NCI-H2081 treated with DMSO at 0.1 percent for 48 hours (cell line): ENCODE measurements around the gene PLEKHG1.

ENCODE experiments used
- DNase-seq: peaks from one replicate; lab custom pipeline; 2025; lab: John Stamatoyannopoulos, UW

PLEKHG1 gene

DNA sequence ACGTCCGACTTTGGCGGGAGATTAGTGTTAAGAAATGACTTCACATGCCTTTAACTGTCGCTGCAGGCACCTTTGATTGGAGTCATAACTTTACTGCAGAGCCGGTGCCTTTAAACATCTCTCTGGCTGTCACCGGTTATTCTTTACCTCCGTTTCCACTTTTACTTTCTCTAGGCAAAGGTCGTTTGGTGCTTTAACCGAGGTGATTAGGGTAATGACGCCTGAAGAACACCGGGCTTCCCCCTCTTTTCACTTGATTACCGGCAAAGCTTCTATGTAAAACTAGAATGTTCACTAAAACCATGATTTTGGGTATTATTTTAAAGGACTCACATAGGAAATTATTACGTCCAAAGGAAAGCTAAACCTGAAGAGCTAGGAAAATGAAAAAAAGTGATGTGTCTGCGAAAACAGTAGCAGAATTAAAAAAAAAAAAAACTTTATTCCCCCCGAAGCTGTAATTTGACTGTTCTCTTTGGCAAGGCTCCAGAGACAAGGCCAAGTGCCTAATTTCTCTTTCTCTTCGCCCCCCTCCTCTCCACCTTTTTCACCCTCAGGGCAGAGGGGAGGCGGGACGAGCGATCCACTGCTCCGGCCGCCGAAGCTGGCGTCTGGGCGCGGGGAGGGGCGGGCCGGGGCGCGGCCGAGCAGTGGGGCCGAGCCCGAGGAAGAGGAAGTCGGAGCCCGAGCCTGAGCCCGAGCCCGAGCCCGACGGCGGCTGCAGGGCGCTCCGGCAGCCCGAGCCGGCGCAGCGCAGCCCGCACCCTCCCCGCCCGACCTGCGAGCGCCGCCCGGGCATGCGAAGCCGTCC, at the start of gene PLEKHG1:
Gene PLEKHG1 (plus strand): TSS at position 687 of the 811 bp plus-strand sequence. CDS start 133,797 bp downstream, outside the sequence.
- DNase-seq: no peak

DNA sequence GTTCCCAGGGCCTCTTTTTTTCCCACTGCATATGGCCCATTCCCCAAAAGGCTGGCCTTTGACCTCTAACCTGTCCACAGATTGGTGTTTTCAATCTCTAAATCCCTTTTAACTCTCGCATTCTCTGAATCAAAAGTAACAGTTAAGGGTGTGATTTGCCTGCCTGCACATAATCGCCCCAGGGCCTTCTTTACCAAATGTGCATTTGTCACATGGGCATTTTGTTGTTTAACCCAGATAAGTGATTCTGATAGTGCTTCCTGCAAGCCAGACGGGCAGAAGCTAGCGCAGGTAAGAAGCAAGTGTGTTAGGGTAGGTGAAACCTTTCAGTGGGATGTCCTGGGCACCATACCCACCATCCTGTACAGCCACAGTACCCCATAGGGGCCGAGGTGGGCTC, 49.4 kb upstream of the PLEKHG1 start:
- DNase-seq: no peak

DNA sequence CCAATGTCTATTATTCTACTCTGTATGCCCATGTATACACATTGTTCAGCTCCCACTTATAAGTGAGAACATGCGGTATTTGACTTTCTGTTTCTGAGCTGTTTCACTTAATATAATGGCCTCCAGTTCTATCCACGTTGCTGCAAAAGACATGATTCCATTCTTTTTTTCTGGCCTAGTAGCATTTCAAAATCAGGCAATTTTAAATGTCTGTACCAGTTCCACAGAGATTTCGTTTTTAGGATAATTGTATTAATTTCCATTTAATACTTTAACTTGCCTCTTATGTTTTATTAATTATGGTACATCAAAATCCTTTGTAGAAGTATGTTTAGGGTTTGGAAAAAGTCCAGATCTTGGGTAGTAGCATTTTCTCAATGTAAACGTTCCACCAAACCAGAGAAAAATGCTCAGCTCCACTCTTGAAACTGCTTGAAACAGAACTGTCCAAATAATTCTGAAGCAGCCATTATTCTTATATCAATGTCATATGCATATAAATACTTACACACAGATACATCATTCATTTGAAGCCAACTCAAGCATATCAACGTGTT, 42.6 kb upstream of the PLEKHG1 start:
- no peak for DNase-seq

DNA sequence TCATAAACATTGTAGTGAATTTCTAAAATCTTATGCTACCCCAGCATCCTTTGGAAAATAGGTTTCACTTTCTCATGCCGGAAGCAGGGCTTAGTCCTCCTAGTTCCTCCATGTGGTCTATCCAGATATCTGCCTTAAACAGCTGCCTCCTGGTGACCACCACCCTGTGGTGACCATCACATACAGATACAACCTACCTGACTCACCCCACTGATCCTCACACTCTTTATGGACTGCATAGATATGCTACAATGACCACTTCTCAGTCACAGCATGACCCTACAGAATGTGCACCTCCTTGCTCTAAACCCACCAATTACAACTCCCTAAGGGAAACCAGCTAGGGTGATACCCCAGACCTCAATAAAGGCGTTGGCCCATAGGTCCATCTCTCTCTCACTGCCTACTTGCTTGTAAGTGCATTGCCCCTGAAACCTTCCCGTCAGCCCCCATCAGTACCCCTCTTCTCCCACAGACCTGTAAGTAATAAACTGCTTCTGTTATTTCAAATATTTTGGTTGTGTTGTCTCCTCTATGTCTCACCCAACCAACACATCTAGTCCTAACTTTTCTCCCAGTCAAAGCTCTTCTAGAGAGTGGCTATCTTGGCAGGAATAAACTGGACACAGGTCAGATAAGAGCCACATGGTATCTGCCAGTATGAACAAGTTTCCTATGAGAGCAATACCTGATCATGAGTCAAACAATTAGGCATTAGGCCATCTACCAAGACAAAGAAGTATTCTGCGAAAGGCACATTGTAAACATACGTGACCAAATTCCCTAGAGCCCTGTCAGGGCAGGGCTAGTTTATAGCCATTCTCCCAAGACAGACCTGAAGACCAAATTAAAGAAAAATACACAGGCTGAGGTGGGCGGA, 39.4 kb upstream of the PLEKHG1 start:
- no peak for DNase-seq

DNA sequence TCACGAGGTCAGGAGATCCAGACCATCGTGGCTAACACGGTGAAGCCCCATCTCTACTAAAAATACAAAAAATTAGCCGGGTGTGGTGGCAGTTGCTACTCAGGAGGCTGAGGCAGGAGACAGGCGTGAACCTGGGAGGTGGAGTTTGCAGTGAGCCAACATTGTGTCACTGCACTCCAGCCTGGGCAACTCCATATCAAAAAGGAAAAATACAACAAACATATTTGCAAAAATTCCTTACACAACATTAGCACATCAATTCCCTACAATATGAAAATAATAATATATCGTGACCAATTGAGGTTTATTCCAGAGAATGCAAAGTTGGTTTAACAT, 38.8 kb upstream of the PLEKHG1 start:
- DNase-seq: no peak

DNA sequence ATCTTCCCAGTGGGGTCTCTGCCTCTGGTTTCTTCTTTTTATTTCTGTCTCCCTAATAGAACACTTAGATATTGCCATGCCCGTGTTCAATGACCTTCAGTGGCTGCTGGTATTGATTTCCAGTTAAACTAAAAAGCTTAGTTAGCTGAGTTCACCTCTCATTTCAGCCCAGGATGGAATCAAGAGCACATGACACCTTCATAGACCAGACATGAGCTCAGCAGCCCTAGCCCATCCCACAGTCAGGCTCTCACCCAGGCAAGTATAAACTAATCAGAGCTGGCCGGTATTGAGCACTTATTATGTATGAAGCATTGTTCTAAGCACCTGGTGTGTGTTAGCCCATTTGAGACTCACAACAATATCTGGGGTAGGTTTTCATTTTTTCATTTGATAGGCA, 33.7 kb upstream of the PLEKHG1 start:
- DNase-seq: no peak

DNA sequence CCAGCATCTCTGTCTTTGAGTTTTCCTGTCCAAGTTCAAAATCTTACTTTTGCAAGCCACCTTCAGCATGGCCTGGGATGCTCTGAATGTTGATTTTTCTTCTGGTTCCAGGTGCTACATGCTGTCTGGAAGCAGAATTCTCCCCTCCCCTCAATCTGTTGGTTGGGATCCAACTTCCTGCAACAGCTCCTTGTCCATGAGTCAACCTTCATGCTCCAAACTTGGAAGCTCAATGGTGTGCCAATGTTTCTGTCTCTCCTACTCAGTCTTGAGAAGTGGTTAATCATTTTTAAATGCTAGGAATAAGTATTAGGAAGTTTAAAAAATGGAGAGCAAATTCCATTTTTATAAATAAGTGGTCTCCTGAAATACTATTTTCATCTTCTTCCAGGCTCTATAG, 33.2 kb upstream of the PLEKHG1 start:
- DNase-seq: no peak

DNA sequence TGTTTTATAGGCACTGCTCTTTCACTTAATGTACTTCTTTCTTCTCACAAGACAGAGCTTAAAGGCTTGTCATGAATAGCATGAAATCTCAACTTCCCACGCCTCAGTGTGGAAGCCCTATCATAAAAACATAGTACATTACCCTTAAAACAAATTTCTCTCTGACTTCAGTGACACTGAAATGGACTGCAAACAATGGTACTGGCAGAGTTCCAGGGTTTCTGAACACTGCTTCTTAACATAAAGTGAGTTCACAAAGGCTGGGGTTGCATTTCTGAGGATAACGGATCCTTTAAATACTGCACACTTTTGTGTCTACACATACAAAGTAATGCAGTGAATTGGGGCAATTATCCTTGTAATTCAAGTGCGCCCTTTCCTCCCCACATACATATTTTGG, 32.3 kb upstream of the PLEKHG1 start:
- DNase-seq: no peak

DNA sequence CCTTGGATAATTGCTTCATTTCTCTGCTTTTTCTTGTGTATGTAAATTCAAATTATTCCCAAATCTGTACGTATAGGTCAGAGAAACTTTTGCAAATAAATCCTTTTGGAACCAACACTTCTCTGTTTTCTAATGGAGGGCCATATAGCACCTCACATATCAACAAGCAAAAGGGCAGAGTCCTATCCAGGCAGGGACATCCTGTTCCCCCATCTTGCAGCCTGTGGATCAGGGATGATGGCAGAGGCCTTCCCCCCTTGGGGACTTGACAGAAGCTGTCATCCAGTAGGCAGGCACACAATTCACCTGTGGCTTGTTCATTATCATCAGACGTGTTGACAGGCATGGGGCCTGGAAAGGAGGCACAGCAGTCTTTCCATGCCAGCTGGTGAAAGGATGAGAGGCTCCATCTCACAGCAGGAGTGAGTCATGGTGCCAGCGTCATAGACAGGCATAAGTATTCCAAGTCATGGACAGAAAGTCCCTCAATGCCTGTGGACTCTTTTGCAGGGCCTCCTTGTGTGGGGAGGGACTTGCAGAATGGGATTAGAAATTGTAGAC, 31.8 kb upstream of the PLEKHG1 start:
- no peak for DNase-seq

DNA sequence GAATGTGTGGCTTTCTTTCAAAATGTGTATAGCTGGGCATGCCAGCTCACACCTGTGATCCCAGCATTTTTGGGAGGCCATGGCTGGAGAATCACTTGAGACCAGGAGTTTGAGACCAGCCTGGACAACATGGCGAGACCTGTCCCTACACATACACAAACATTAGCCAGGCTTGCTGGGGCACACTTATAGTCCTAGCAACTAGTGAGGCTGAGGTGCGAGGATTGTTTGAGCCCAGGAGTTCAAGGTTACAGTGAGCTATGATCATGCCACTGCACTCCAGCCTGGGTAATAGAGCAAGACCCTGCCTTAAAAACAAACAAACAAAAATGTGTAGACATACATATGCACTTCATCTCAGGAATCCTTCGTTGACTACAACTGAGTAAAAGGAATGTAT, 31.1 kb upstream of the PLEKHG1 start:
- no peak for DNase-seq

DNA sequence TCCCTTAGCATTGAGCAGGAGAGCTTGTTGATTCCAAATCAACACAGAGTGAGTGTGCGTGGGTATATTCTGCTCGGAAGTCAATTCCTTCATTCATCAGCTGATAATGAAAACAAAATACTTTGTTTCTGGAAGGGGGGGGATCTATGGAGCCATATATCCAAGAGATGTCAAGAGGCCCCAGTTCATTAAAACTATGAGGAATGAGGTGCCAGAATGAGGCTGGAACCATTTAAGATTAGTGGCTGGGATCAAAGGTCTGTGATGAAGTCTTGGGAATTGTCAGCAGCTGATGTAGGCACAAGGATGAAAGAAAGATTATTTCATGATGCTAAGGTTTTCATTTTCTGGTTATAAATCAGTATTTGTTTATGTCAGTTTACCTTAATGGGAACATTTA, 30.5 kb upstream of the PLEKHG1 start:
- DNase-seq: no peak

DNA sequence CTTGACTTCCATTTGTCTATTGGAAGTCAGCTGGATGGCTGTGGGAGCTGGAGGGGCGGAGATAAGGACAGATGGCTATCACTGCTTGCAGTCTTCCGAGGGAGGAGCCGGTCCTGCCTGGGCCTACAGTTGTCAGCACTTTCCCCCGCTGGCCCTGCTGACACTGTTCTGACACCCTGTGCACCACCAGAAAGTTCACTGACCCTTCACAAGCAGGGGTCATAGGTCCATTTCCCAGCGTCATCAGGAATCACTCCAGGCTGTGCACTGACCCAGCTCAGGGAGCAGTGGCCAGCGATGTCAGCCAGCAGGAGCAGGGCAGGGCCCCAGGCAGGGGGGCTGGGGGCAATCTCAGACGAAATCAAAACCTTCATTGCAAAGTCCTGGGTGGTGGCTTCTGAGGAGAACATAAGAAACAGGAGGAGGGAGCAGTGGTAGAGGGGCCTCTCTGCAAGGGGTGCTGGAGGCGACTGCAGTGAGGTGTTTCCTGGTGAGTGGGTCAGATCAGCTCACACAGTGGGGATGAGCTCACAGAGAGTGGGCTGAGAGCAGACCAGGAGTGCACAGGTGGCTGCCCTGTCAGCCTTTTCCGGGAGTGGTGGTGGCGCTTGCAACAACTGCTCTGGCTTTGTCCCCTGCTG, 26.5 kb upstream of the PLEKHG1 start:
- no peak for DNase-seq

DNA sequence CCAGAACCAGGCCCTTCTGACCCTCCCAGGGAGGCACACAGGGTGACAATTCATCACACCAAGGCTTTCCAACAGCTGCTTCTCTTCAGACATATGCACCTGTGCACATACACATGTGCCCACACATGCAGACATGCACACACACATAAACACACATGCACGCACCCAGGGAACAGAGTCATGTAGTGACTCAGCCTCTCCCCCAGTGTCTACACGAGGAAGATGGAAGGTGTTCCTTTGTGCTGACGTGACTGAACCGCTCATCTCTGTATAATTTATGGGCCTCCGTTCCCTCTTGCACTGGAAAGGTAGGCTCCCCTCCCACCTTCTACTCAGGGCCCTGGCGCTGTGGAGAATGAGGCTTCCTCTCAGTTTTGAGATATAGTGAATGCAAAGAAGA, 23.8 kb upstream of the PLEKHG1 start:
- no peak for DNase-seq

DNA sequence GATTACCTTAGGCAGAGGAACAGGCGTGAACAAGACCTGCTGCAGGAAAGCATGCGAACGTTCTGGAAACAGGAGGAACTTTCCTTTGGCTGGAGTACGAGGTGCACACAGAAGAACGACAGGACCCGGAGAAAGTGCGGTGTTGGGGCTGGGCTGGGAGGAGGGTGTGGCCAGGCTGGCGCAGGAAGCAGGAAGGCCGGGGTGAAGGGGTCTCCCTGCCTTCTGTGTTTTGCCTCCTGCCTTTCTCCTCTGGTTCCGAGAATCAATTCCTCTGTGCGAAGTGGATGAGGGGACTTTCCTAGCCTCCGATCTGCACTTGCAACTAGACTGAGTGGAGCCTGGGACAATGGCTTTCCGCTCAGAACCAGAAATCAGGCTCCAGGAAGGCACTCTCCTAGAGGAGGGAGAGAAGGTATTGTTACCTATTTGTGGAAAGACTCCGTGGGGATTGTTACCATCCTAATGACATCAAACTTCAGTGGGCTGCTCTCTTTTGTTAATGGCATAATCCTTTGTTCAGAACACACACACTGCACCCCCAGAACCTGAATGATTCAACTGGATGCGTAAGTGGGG, 22.9 kb upstream of the PLEKHG1 start:
- no peak for DNase-seq

DNA sequence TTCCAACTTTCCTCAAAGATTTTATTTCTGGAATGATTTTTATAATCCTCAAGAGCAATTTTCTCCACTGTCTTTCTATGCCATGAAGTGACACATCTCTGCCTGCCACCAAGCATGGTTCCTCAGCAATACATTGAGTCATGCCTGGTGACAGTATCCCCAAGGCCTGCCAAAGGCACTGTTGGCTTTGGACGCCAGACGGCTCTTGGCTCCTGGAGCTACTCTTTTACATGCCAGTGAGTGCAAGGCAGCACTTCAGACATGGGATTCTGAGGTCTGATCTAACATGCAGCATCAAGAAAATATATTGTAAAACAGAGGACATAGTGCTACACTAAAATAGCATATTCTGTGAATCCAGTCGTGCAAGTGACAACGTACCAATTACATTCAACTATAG, 20.1 kb upstream of the PLEKHG1 start:
- no peak for DNase-seq

DNA sequence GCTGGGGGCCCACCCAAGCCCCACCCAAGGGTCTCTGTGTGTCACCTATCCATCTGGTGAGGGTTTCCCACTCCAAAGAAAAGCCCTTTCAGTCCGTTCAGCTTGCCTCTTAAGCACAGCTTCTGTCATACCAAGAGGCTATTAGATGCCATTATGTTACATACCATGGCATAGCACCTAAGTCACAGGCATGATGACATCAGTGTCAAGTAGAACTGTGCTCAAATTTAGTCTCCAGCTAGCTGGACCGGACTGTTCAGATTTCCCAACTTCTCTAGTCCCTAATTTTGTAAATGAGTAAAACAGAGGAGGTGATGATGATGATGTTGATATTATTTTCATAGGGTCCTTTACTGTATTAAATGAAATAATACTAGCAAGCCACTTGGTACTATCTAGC, 19.2 kb upstream of the PLEKHG1 start:
- DNase-seq: no peak

DNA sequence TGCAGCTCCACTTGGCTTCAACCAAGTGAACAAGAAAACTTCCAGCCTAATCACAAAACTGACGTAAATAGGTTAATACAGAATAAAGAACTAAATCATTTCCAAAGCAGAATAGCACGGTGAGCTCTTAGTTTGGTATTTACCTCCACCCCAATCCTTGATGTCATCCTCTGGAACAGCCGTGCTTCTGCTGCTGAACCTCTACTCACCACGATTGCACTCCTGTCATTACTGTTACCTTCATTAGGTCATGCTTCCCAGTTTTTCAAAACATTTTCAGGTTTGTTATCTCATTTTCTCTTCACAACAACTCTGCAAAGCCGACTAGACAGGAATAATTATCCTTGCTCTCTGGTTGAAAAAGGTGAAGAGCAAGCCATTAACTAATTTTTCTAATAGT, 15.6 kb upstream of the PLEKHG1 start:
- no peak for DNase-seq

DNA sequence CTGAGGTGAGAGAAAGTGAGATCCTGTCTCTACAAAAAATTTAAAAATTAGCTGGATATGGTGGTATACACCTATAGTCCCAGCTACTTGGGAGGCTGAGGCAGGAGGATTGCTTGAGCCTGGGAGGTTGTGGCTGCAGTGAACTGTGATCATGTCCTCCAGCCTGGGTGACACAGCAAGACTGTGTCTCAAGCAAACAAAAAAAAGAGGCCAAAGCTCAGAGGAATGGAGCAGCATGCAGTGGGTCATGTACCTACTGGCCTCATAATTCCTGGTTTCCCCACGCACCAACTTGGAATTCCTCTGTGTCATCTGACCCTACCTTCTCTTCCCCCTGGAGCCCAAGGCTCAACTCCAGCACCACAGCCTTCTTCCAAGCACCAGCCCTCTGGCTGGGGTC, 15.1 kb upstream of the PLEKHG1 start:
- no peak for DNase-seq

DNA sequence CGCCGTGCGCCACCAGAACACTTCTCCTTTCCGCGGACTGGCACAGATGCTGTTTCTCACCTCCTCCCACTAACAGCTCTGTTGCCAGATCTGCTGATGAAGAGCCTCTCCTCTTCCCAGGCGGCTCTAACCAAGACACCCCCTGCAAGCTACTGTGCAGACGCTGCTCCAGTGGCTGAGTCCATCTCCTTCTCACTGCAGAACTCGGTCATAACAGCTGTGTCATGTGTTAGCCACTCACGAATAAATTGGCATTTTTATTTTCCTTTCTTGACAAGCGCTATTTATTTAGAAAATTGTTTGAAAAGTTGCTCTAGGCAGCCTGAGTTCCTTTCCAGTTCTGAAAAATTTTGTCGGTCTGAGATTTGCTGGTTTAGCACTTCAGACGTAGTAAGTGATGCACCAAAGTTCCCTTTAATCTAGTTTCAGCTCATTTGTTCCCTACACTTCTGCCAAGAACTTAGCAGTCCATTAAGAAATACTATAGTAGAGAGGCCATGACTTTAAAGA, 12.8 kb upstream of the PLEKHG1 start:
- DNase-seq: no peak

DNA sequence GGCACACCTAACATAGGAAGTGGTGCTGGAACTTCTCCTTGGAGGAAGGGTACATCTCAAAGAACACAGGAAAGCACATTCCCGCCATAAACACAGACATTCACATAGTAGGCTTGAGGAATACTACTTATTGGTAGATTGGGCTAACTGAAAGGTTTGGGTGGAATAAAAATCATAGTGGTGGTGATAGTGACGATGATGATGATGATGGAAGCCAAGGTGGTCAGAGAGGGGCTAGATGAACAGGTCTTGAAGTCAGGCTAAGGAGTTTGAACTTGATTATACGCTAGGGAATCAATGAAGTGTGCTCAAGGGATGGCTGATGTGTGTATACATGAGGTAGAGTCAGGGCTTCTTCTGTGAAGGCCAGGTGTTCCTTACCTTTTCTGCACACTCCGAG, 12.0 kb upstream of the PLEKHG1 start:
- no peak for DNase-seq

DNA sequence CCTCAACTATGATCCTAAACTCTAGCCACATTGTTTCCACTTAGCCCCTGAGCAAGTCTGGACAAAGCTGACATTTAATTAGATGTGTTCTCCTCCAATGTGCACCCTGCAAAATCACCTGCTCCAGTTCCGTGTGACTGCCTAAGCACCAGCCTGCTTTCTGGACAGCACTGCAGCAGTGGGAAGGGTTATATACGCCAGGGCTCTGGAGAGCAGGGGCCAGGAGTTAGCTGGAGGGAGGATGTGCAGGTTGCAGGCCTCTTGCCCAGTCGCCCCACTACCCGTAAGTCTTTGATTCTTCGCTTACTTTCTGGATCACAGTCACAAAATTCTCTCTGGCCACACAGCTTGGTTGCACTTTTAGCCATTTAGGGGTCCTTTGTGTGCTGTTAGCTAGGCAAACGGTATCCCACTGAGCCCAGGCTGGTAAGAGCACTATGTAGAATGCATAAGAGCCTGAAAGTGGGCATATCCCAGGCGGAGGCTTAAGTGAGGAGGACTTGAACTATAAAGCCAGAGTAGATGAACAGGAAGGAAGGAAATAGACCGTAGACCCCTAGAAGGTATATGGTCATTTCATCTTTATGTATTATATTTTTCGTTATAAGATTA, 10.7 kb upstream of the PLEKHG1 start:
- DNase-seq: no peak
